Measurements from ENCODE around the gene RIPOR3. TPM values are rescaled to one million over a fixed set of nuclear protein-coding genes. Genes with fewer than 3 reads are reported as not detected.
"Not testable (repeated sequence)": the region's sequence is repeated elsewhere in the genome, so short reads cannot be mapped to it uniquely, and the experiment has no call there.

RIPOR3 gene
- total RNA-seq, 3 donors from 2014 or later = 0.21 to 0.71 (median 0.63) TPM

- Mint-ChIP-seq H3K4me1 (ENCODE audit: low read depth) (peaks cover 59% of the 10 kb centered on the region), H3K27me3 (ENCODE audit: low read depth) (no peaks in the 10 kb centered on the region), H3K36me3 (ENCODE audit: insufficient read depth) (peaks cover 31% of the 10 kb centered on the region), H3K4me3 (no peak overlapping the region), H3K9me3 (no peaks in the 10 kb centered on the region)
- ATAC-seq = no peak
- no peak for DNase-seq
Measured at GRCh38 chr20:50548396-50548795, 142.9 kb downstream of the RIPOR3 start.

GRCh38 chr20:50547964-50548363 is 143.4 kb downstream of the RIPOR3 start:
- Mint-ChIP-seq H3K4me1 (ENCODE audit: low read depth) (peaks cover 63% of the 10 kb centered on the region), H3K4me3 (peak overlapping the region; percentile 61), H3K36me3 (ENCODE audit: insufficient read depth) (peaks cover 31% of the 10 kb centered on the region), H3K27me3 (ENCODE audit: low read depth) (no peaks in the 10 kb centered on the region), H3K9me3 (no peaks in the 10 kb centered on the region)
- DNase-seq (no peak), ATAC-seq (no peak)

GRCh38 chr20:50546729-50547314 is 144.5 kb downstream of the RIPOR3 start:
- Mint-ChIP-seq H3K4me3 (peak overlapping the region; percentile 69), H3K36me3 (ENCODE audit: insufficient read depth) (peaks cover 29% of the 10 kb centered on the region), H3K9me3 (no peaks in the 10 kb centered on the region), H3K27me3 (ENCODE audit: low read depth) (no peaks in the 10 kb centered on the region), H3K4me1 (ENCODE audit: low read depth) (peaks cover 73% of the 10 kb centered on the region)
- ATAC-seq = peak; percentile 75 to 76
- DNase-seq = no peak

- Mint-ChIP-seq H3K4me3 (no peak overlapping the region), H3K4me1 (ENCODE audit: low read depth) (peaks cover 87% of the 10 kb centered on the region), H3K9me3 (no peaks in the 10 kb centered on the region), H3K36me3 (ENCODE audit: insufficient read depth) (peaks cover 16% of the 10 kb centered on the region), H3K27me3 (ENCODE audit: low read depth) (no peaks in the 10 kb centered on the region)
- ATAC-seq (no peak), DNase-seq (no peak)
Measured at GRCh38 chr20:50545126-50545525, 146.2 kb downstream of the RIPOR3 start.

GRCh38 chr20:50543326-50543725 is 148.0 kb downstream of the RIPOR3 start:
- ATAC-seq (no peak), DNase-seq (no peak)
- Mint-ChIP-seq H3K9me3 (no peaks in the 10 kb centered on the region), H3K27me3 (ENCODE audit: low read depth) (no peaks in the 10 kb centered on the region), H3K36me3 (ENCODE audit: insufficient read depth) (peaks cover 8% of the 10 kb centered on the region), H3K4me3 (no peak overlapping the region), H3K4me1 (ENCODE audit: low read depth) (peaks cover 77% of the 10 kb centered on the region)

- Mint-ChIP-seq H3K4me3 (no peak overlapping the region), H3K27me3 (ENCODE audit: low read depth) (no peaks in the 10 kb centered on the region), H3K9me3 (no peaks in the 10 kb centered on the region), H3K36me3 (ENCODE audit: insufficient read depth) (peaks cover 9% of the 10 kb centered on the region), H3K4me1 (ENCODE audit: low read depth) (peaks cover 72% of the 10 kb centered on the region)
- ATAC-seq (no peak), DNase-seq (no peak)
Measured at GRCh38 chr20:50541606-50542041, 149.7 kb downstream of the RIPOR3 start.

GRCh38 chr20:50540620-50541605 is 150.4 kb downstream of the RIPOR3 start:
- ATAC-seq (no peak), DNase-seq (no peak)
- Mint-ChIP-seq H3K36me3 (ENCODE audit: insufficient read depth) (peaks cover 8% of the 10 kb centered on the region), H3K4me3 (no peak overlapping the region), H3K9me3 (no peaks in the 10 kb centered on the region), H3K4me1 (ENCODE audit: low read depth) (peaks cover 70% of the 10 kb centered on the region), H3K27me3 (ENCODE audit: low read depth) (no peaks in the 10 kb centered on the region)

GRCh38 chr20:50539798-50540197 is 151.5 kb downstream of the RIPOR3 start:
- not testable (repeated sequence) for DNase-seq; H3K4me3 Mint-ChIP-seq; H3K27me3 Mint-ChIP-seq (ENCODE audit: low read depth); H3K9me3 Mint-ChIP-seq; ATAC-seq
- peaks cover 71% of the 10 kb centered on the region for H3K4me1 Mint-ChIP-seq (ENCODE audit: low read depth)
- peaks cover 11% of the 10 kb centered on the region for H3K36me3 Mint-ChIP-seq (ENCODE audit: insufficient read depth)

GRCh38 chr20:50538276-50538675 is 153.1 kb downstream of the RIPOR3 start:
- peaks cover 8% of the 10 kb centered on the region for H3K36me3 Mint-ChIP-seq (ENCODE audit: insufficient read depth)
- DNase-seq = no peak
- H3K9me3 Mint-ChIP-seq = no peaks in the 10 kb centered on the region
- peak overlapping the region; percentile 1 for H3K4me3 Mint-ChIP-seq
- no peak for ATAC-seq
- peaks cover 71% of the 10 kb centered on the region for H3K4me1 Mint-ChIP-seq (ENCODE audit: low read depth)
- H3K27me3 Mint-ChIP-seq (ENCODE audit: low read depth) = no peaks in the 10 kb centered on the region

- no peaks in the 10 kb centered on the region for H3K9me3 Mint-ChIP-seq
- H3K4me1 Mint-ChIP-seq (ENCODE audit: low read depth) = peaks cover 73% of the 10 kb centered on the region
- H3K4me3 Mint-ChIP-seq = peak overlapping the region; percentile 1
- H3K36me3 Mint-ChIP-seq (ENCODE audit: insufficient read depth) = peaks cover 8% of the 10 kb centered on the region
- DNase-seq (no peak), ATAC-seq (no peak)
- no peaks in the 10 kb centered on the region for H3K27me3 Mint-ChIP-seq (ENCODE audit: low read depth)
Measured at GRCh38 chr20:50537546-50538201, 153.7 kb downstream of the RIPOR3 start.

GRCh38 chr20:50536333-50536732 is 155.0 kb downstream of the RIPOR3 start:
- H3K36me3 Mint-ChIP-seq (ENCODE audit: insufficient read depth) = peaks cover 10% of the 10 kb centered on the region
- no peaks in the 10 kb centered on the region for H3K9me3 Mint-ChIP-seq
- peaks cover 71% of the 10 kb centered on the region for H3K4me1 Mint-ChIP-seq (ENCODE audit: low read depth)
- no peaks in the 10 kb centered on the region for H3K27me3 Mint-ChIP-seq (ENCODE audit: low read depth)
- ATAC-seq (no peak), DNase-seq (no peak)
- no peak overlapping the region for H3K4me3 Mint-ChIP-seq

Other genes starting within 250 kb of the RIPOR3 start
- gene PTPN1, start 181.2 kb downstream of the RIPOR3 start, total RNA-seq = 10 to 100 TPM; 72.0 to 87.9 (median 72.3) TPM
- gene PARD6B, start 40.0 kb upstream of the RIPOR3 start, total RNA-seq = 1 to 10 TPM; 6.8 to 9.4 (median 8.4) TPM
- 10 to 100 TPM; 10.2 to 13.6 (median 12.7) TPM for gene BCAS4, start 103.5 kb upstream of the RIPOR3 start, total RNA-seq
- gene ADNP, start 239.9 kb upstream of the RIPOR3 start, total RNA-seq = 10 to 100 TPM; 55.0 to 59.6 (median 55.2) TPM

Measured in activated T-cell treated with anti-CD3 and anti-CD28 coated beads, Interleukin-2, amount 50 U/mL, for 4 hours (primary cell).